HepG2 (cell line): Measurements from ENCODE around the gene WNT5A. TPM values are rescaled to one million over a fixed set of nuclear protein-coding genes. Genes with fewer than 3 reads are reported as not detected.

ENCODE experiments used
- ATAC-seq: fragments of 200-7000 bp; cut with Tn5 transposase; 3 replicates; pipeline ENCODE4 v1.9.1; 2020; ENCODE audit warnings: mild to moderate bottlenecking, moderate library complexity
- BruUV-seq: library from RNA; stranded (reverse); fragments of 400-500 nt; replicated peaks from 2 replicates; lab custom pipeline; 2021; lab: Mats Ljungman, UMichigan
- CTCF ChIA-PET: fragments of 300-600 bp; formaldehyde crosslinking; extraction: SDS; loops from one replicate; lab custom pipeline; 2021; ENCODE audit warnings: low total read pairs, inconsistent platforms, low intra/inter-chr PET ratio; lab: Yijun Ruan, JAX
- POLR2A ChIA-PET: fragments of 350-600 bp; sonication (Branson Sonifier 250); formaldehyde crosslinking; loops from one replicate; lab custom pipeline; 2020; ENCODE audit warnings: antibody characterized with exemption, inconsistent platforms; lab: Yijun Ruan, JAX
- DNase-seq: peaks from one replicate; pipeline ENCODE4 v3.0.0-alpha.2; 2015; ENCODE audit warnings: low spot score
- FAIRE-seq: peaks from 3 replicates; lab custom pipeline; 2011; peaks lifted over from hg19 to GRCh38; lab: Jason Lieb, UNC
- H2AFZ ChIP-seq: one replicate; pipeline ENCODE4 v1.6.1; 2011; ENCODE audit warnings: low read length, inconsistent platforms
- H3K27ac ChIP-seq: fragments of 300-600 bp; 3 replicates; pipeline ENCODE4 v1.8.0; 2011; ENCODE audit warnings: mixed run types, mild to moderate bottlenecking, mixed read lengths, low read length, inconsistent platforms; ENCODE audit not compliant: insufficient read depth; ENCODE audit errors: extremely low read length
- H3K27me3 ChIP-seq, 2 experiments: fragments of 200-600 bp in 1 of 2; 2 replicates in 1 of 2; 3 replicates in 1 of 2; pipeline versions ENCODE4 v1.6.0 to v1.8.0; 2011; ENCODE audit warnings: low read length in 2 of 2, mild to moderate bottlenecking in 2 of 2, moderate library complexity in 2 of 2, inconsistent platforms in 1 of 2; ENCODE audit not compliant: insufficient read depth in 2 of 2, control insufficient read depth in 1 of 2
- H3K36me3 ChIP-seq, 2 experiments: fragments of 200-600 bp in 1 of 2; replicated peaks in 1 of 2; 2 replicates in 1 of 2; 3 replicates in 1 of 2; pipeline versions ENCODE4 v1.5.1 to v1.8.0; 2011; ENCODE audit warnings: low read length in 2 of 2, inconsistent platforms in 1 of 2; ENCODE audit not compliant: insufficient read depth in 2 of 2, control insufficient read depth in 1 of 2
- H3K4me1 ChIP-seq: 2 replicates; pipeline ENCODE4 v1.5.1; 2012; ENCODE audit warnings: low read length, inconsistent platforms; ENCODE audit not compliant: insufficient read depth
- H3K4me2 ChIP-seq: 2 replicates; pipeline ENCODE4 v1.6.0; 2011; ENCODE audit warnings: low read depth, low read length, inconsistent platforms
- H3K4me3 ChIP-seq, 3 experiments: fragments of 200-600 bp in 1 of 3; sonication (generic), shearing (Covaris generic) in 1 of 3; replicated peaks in 1 of 3; 2 replicates each; pipeline ENCODE4 v1.5.1; 2011 to 2016; ENCODE audit warnings: low read length in 3 of 3, inconsistent platforms in 2 of 3, low read depth in 2 of 3, mild to moderate bottlenecking in 2 of 3, control low read depth in 1 of 3, mixed read lengths in 1 of 3; ENCODE audit not compliant: insufficient read depth in 1 of 3
- H3K79me2 ChIP-seq: one replicate; pipeline ENCODE4 v1.6.1; 2011; ENCODE audit warnings: low read length, inconsistent platforms; ENCODE audit not compliant: insufficient read depth
- H3K9ac ChIP-seq: 2 replicates; pipeline ENCODE4 v1.6.0; 2011; ENCODE audit warnings: mild to moderate bottlenecking, low read depth, low read length, inconsistent platforms; ENCODE audit not compliant: insufficient read depth
- H3K9me3 ChIP-seq: 2 replicates; pipeline ENCODE4 v1.5.1; 2012; ENCODE audit warnings: mild to moderate bottlenecking, low read length
- H4K20me1 ChIP-seq: 2 replicates; pipeline ENCODE4 v1.6.0; 2011; ENCODE audit warnings: inconsistent platforms, mild to moderate bottlenecking, low read length, moderate library complexity; ENCODE audit not compliant: insufficient read depth
- NFE2L1 ChIP-seq: sonication (generic); formaldehyde crosslinking; IDR thresholded peaks from 2 replicates; pipeline ENCODE4 v1.4.0; 2020; ENCODE audit warnings: missing genetic modification reagents, mild to moderate bottlenecking, borderline replicate concordance
- RXRA ChIP-seq: sonication (generic); formaldehyde crosslinking; IDR thresholded peaks from 2 replicates; pipeline ENCODE4 v1.5.1; 2020; ENCODE audit warnings: missing genetic modification reagents
- SMAD1 ChIP-seq: sonication (generic); formaldehyde crosslinking; IDR thresholded peaks from 2 replicates; pipeline ENCODE4 v1.4.0; 2020; ENCODE audit warnings: missing genetic modification reagents, low read depth, mild to moderate bottlenecking, borderline replicate concordance
- ZNF773 ChIP-seq: sonication (generic); formaldehyde crosslinking; IDR thresholded peaks from 2 replicates; pipeline ENCODE4 v1.4.0; 2020; ENCODE audit warnings: missing genetic modification reagents, borderline replicate concordance
- WGBS: methylation state at CpG from one replicate; pipeline ENCODE4 v1.1.6; 2017; ENCODE audit warnings: low lambda C conversion rate; 5-methylcytosine and 5-hydroxymethylcytosine counted together
- in situ Hi-C: cut with HindIII; loops from 2 replicates; pipeline ENCODE4 v1.10.0; 2017; ENCODE audit warnings: low pct_unique_long_range_greater_than_20kb; ENCODE audit not compliant: extremely low pct_ligation_motif_present
- intact Hi-C: fragments of 100-400 bp; cut with micrococcal nuclease; formaldehyde crosslinking; loops from one replicate; pipeline ENCODE4 v1.10.0; 2022; ENCODE audit not compliant: unreplicated experiment
- polyA plus RNA-seq, 8 experiments: library from polyadenylated mRNA; depleted of rRNA in 3 of 8; stranded (reverse) in 7 of 8; unstranded in 1 of 8; fragments of >200 nt; fragmentation: Illumina TruSeq in 4 of 8; extraction: Trizol in 4 of 8; gene quantifications; 2 replicates each; pipeline versions ENCODE4 v1.2.1 to v1.2.3, GENCODE V29; 2011 to 2016; ENCODE audit warnings: low read depth in 4 of 8, missing spikeins in 1 of 8, mixed read lengths in 1 of 8; ENCODE audit not compliant: insufficient read depth in 1 of 8
- total RNA-seq, 5 experiments: library from RNA; depleted of rRNA; stranded (reverse); fragments of >200 nt; fragmentation: Illumina TruSeq; extraction: Trizol; gene quantifications; 2 replicates each; pipeline ENCODE4 v1.2.3, GENCODE V29; 2016; ENCODE audit warnings: low read depth in 1 of 5
- TF ChIP-seq, protein P1 (sequence below): sonication (generic); formaldehyde crosslinking; IDR thresholded peaks from 2 replicates; pipeline ENCODE4 v1.4.0; 2020; ENCODE audit warnings: missing genetic modification reagents, mild to moderate bottlenecking, borderline replicate concordance

WNT5A gene
- total and polyA plus RNA-seq, 2 of the 13 experiments (the other 11 are each of a cell fraction or from before 2014, with no cell fraction given), result not detected

- in situ Hi-C loops, result no loop called here
- Histone ChIP-seq H3K9me3 (no peaks in the 10 kb centered on the region), H4K20me1 (no peaks in the 10 kb centered on the region), H3K9ac (no peak overlapping the region), H3K4me3 (no peak overlapping the region), H3K4me2 (no peak overlapping the region), H3K4me1 (no peaks in the 10 kb centered on the region), H3K27ac (no peak overlapping the region), H2AFZ (no peak overlapping the region), H3K79me2 (no peaks in the 10 kb centered on the region), H3K36me3 (no peaks in the 10 kb centered on the region), H3K27me3 (no peaks in the 10 kb centered on the region)
- DNase-seq (no peak), ATAC-seq (no peak), FAIRE-seq (no peak)
- intact Hi-C loops, result no loop called here
- TF ChIP-seq SMAD1, result no peak
- no peak for TF ChIP-seq ZNF773 (CRISPR knock-in tag)
- TF ChIP-seq RXRA (CRISPR knock-in tag), result no peak
- TF ChIP-seq, protein P1, sequence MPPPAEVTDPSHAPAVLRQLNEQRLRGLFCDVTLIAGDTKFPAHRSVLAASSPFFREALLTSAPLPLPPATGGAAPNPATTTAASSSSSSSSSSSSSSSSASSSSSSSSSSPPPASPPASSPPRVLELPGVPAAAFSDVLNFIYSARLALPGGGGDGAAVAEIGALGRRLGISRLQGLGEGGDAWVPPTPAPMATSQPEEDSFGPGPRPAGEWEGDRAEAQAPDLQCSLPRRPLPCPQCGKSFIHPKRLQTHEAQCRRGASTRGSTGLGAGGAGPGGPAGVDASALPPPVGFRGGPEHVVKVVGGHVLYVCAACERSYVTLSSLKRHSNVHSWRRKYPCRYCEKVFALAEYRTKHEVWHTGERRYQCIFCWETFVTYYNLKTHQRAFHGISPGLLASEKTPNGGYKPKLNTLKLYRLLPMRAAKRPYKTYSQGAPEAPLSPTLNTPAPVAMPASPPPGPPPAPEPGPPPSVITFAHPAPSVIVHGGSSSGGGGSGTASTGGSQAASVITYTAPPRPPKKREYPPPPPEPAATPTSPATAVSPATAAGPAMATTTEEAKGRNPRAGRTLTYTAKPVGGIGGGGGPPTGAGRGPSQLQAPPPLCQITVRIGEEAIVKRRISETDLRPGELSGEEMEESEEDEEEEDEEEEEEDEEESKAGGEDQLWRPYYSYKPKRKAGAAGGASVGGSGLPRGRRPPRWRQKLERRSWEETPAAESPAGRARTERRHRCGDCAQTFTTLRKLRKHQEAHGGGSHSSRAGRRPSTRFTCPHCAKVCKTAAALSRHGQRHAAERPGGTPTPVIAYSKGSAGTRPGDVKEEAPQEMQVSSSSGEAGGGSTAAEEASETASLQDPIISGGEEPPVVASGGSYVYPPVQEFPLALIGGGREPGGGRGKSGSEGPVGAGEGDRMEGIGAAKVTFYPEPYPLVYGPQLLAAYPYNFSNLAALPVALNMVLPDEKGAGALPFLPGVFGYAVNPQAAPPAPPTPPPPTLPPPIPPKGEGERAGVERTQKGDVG (CRISPR knock-in tag), result no peak
- TF ChIP-seq NFE2L1 (CRISPR knock-in tag), result no peak
- 66% methylated on average over 6 of the region's 32 CpGs for WGBS
- POLR2A ChIA-PET, result no interaction called here
- no TSS peak for BruUV-seq
- CTCF ChIA-PET, result no interaction called here
These were observed 17.1 kb downstream of the WNT5A start for GRCh38 chr3:55469957-55470526.
